Naive thymus-derived CD4-positive, alpha-beta T cell (primary cell): ENCODE measurements around the gene APLP2. TPM values are rescaled to one million over a fixed set of nuclear protein-coding genes. Genes with fewer than 3 reads are reported as not detected.
A peak's percentile ranks its signal among the peaks of the same experiment; 100 is the strongest.

Source experiments
- ATAC-seq: fragments of 150-1000 bp; cut with Tn5 transposase; 2 replicates; pipeline ENCODE4 v1.10.0; 2021; ENCODE audit warnings: mild to moderate bottlenecking, moderate library complexity
- CTCF ChIA-PET: fragments of 350-600 bp; sonication (Branson Sonifier 250); formaldehyde crosslinking; loops from one replicate; lab custom pipeline; 2021; ENCODE audit warnings: antibody characterized with exemption; lab: Charles Lee
- POLR2A ChIA-PET: fragments of 350-600 bp; sonication (Branson Sonifier 250); formaldehyde crosslinking; loops from one replicate; lab custom pipeline; 2021; ENCODE audit warnings: antibody characterized with exemption, inconsistent platforms; lab: Charles Lee
- DNase-seq, 9 donors: peaks; one replicate each; pipeline versions ENCODE4 v3.0.0 to v3.0.0-alpha.2; 2020 to 2022; ENCODE audit warnings: mixed read lengths in 1 of 9
- H3K27ac ChIP-seq: one replicate; pipeline ENCODE4 v1.7.0; 2013; ENCODE audit warnings: mild to moderate bottlenecking, low read depth, low read length, moderate library complexity
- H3K27me3 ChIP-seq, 2 donors: one replicate each; pipeline ENCODE4 v1.7.0; 2013; ENCODE audit warnings: low read length in 2 of 2, mild to moderate bottlenecking in 2 of 2, moderate library complexity in 2 of 2; ENCODE audit not compliant: control insufficient read depth in 2 of 2, insufficient read depth in 2 of 2
- H3K36me3 ChIP-seq, 3 experiments: 1 replicate in 2 of 3; 2 replicates in 1 of 3; pipeline ENCODE4 v1.7.0; 2013; ENCODE audit warnings: low read length in 3 of 3, mild to moderate bottlenecking in 3 of 3, moderate library complexity in 1 of 3; ENCODE audit not compliant: insufficient read depth in 3 of 3, control insufficient read depth in 2 of 3
- H3K4me1 ChIP-seq, 2 donors: one replicate each; pipeline ENCODE4 v1.7.0; 2013; ENCODE audit warnings: low read length in 2 of 2, mild to moderate bottlenecking in 2 of 2, moderate library complexity in 1 of 2; ENCODE audit not compliant: control insufficient read depth in 2 of 2, insufficient read depth in 2 of 2
- H3K4me3 ChIP-seq: 2 replicates; pipeline ENCODE4 v1.7.0; 2013; ENCODE audit warnings: mild to moderate bottlenecking, low read length
- H3K9me3 ChIP-seq, 3 experiments: 1 replicate in 2 of 3; 2 replicates in 1 of 3; pipeline ENCODE4 v1.7.0; 2013; ENCODE audit warnings: low read length in 3 of 3; ENCODE audit not compliant: control insufficient read depth in 2 of 3
- H3K27ac Mint-ChIP-seq, 9 donors: one replicate each; pipeline ENCODE4 v1.8.0; 2020 to 2022; ENCODE audit warnings: mixed read lengths in 9 of 9, mild to moderate bottlenecking in 8 of 9, moderate library complexity in 5 of 9, inconsistent platforms in 2 of 9
- H3K27me3 Mint-ChIP-seq, 5 donors: one replicate each; pipeline ENCODE4 v1.8.0; 2021 to 2022; ENCODE audit warnings: mixed read lengths in 5 of 5, mild to moderate bottlenecking in 1 of 5
- H3K36me3 Mint-ChIP-seq, 5 donors: one replicate each; pipeline ENCODE4 v1.8.0; 2020 to 2022; ENCODE audit warnings: mixed read lengths in 5 of 5, mild to moderate bottlenecking in 3 of 5, inconsistent platforms in 1 of 5
- H3K4me1 Mint-ChIP-seq, 7 donors: one replicate each; pipeline ENCODE4 v1.8.0; 2020 to 2022; ENCODE audit warnings: mixed read lengths in 7 of 7, mild to moderate bottlenecking in 3 of 7, inconsistent platforms in 1 of 7
- H3K4me3 Mint-ChIP-seq, 10 donors: one replicate each; pipeline ENCODE4 v1.8.0; 2020 to 2022; ENCODE audit warnings: mild to moderate bottlenecking in 10 of 10, mixed read lengths in 10 of 10, moderate library complexity in 6 of 10, inconsistent platforms in 2 of 10
- H3K9me3 Mint-ChIP-seq, 11 donors: one replicate each; pipeline ENCODE4 v1.8.0; 2020 to 2022; ENCODE audit warnings: mixed read lengths in 11 of 11, mild to moderate bottlenecking in 4 of 11, inconsistent platforms in 1 of 11, moderate library complexity in 1 of 11
- intact Hi-C, 2 donors: fragments of 100-400 bp; cut with micrococcal nuclease; formaldehyde crosslinking; loops; one replicate each; pipeline ENCODE4 v1.15.1; 2023
- polyA plus RNA-seq, 2 donors: library from polyadenylated mRNA; unstranded; fragments of 300-500 nt; fragmentation: Illumina TruSeq; gene quantifications; one replicate each; pipeline ENCODE4 v1.2.3, GENCODE V29; 2021
- total RNA-seq, 6 experiments: library from RNA in 5 of 6; stranded (reverse) in 5 of 6; gene quantifications; 1 replicate in 5 of 6; 2 replicates in 1 of 6; pipeline ENCODE4 v1.2.3 and lab custom pipeline; 2021 to 2026

Gene APLP2
- total and polyA plus RNA-seq, 7 experiments from 2014 or later: 26.6 to 172 (median 46.3) TPM

- Histone ChIP-seq H3K4me1 (peaks cover 0 to 4% of the 10 kb centered on the region in 2 donors), H3K36me3 (no peaks in the 10 kb centered on the region), H3K9me3 (no peaks in the 10 kb centered on the region), H3K27me3 (peaks cover 0 to 5% of the 10 kb centered on the region in 2 donors), H3K4me3 (no peak overlapping the region), H3K27ac (no peak overlapping the region)
- DNase-seq: no peak
- peaks cover 53 to 77% (median 64%) of the 10 kb centered on the region in 5 donors for H3K27me3 Mint-ChIP-seq
- CTCF ChIA-PET: no interaction called here
- POLR2A ChIA-PET: no interaction called here
- H3K9me3 Mint-ChIP-seq: no peaks in the 10 kb centered on the region
- ATAC-seq: peak; percentile 49
- H3K4me3 Mint-ChIP-seq: no peak overlapping the region
- H3K36me3 Mint-ChIP-seq: no peaks in the 10 kb centered on the region
- intact Hi-C loops: no loop called here
- H3K4me1 Mint-ChIP-seq: peaks cover 4 to 22% (median 17%) of the 10 kb centered on the region in 7 donors
- no peak overlapping the region for H3K27ac Mint-ChIP-seq
These were observed 93.9 kb downstream of the APLP2 start for GRCh38 chr11:130163346-130164220.

- H3K4me3 Mint-ChIP-seq: no peak overlapping the region
- ChIA-PET POLR2A (no interaction called here), CTCF (no interaction called here)
- ATAC-seq (no peak), DNase-seq (no peak)
- peaks cover 0 to 5% of the 10 kb centered on the region in 2 donors for H3K27me3 ChIP-seq
- intact Hi-C loops: no loop called here
- H3K4me3 ChIP-seq: no peak overlapping the region
- H3K4me1 Mint-ChIP-seq: peaks cover 4 to 16% (median 12%) of the 10 kb centered on the region in 7 donors
- no peak overlapping the region for H3K27ac ChIP-seq
- H3K9me3 ChIP-seq: no peaks in the 10 kb centered on the region
- no peaks in the 10 kb centered on the region for H3K9me3 Mint-ChIP-seq
- H3K36me3 ChIP-seq: no peaks in the 10 kb centered on the region
- H3K27me3 Mint-ChIP-seq: peaks cover 46 to 71% (median 60%) of the 10 kb centered on the region in 5 donors
- H3K27ac Mint-ChIP-seq: no peak overlapping the region
- H3K4me1 ChIP-seq: peaks cover 0 to 4% of the 10 kb centered on the region in 2 donors
- H3K36me3 Mint-ChIP-seq: no peaks in the 10 kb centered on the region
These were observed 94.5 kb downstream of the APLP2 start for GRCh38 chr11:130164221-130164570.

- Histone ChIP-seq H3K27me3 (peaks cover 0 to 5% of the 10 kb centered on the region in 2 donors), H3K36me3 (no peaks in the 10 kb centered on the region), H3K4me1 (peaks cover 0 to under 1% of the 10 kb centered on the region in 2 donors), H3K4me3 (no peak overlapping the region), H3K27ac (no peak overlapping the region), H3K9me3 (no peaks in the 10 kb centered on the region)
- ChIA-PET POLR2A (no interaction called here), CTCF (no interaction called here)
- no peak for DNase-seq
- Mint-ChIP-seq H3K4me3 (no peak overlapping the region), H3K36me3 (no peaks in the 10 kb centered on the region), H3K27ac (no peak overlapping the region), H3K4me1 (peaks cover 0 to 7% (median 6%) of the 10 kb centered on the region in 7 donors), H3K27me3 (peaks cover 42 to 66% (median 60%) of the 10 kb centered on the region in 5 donors), H3K9me3 (no peaks in the 10 kb centered on the region)
- intact Hi-C loops: no loop called here
- ATAC-seq: peak; percentile 68
These were observed 96.1 kb downstream of the APLP2 start for GRCh38 chr11:130165601-130166456.

DNA sequence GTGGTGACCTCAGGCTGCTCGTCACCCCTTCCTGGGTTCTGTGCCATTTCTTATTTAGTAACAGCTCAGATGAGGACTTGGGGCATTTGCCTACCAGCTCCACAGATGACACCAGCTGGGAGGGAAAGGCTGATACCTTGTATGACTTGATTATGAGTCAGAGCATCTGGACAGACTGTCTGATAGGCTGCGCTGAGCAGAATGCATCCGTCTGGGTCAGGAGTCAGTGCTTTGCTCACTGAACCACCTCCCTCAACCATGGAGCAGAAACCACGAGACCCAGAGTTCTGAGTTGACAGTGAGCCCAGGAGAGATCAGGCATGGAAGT is 96.7 kb downstream of the APLP2 start:
- CTCF ChIA-PET: no interaction called here
- H3K4me1 ChIP-seq: no peaks in the 10 kb centered on the region

GRCh38 chr11:130167146-130167545 is 97.5 kb downstream of the APLP2 start:
- ATAC-seq: no peak
- H3K27ac Mint-ChIP-seq: no peak overlapping the region
- H3K9me3 ChIP-seq: no peaks in the 10 kb centered on the region
- peaks cover 30 to 52% (median 49%) of the 10 kb centered on the region in 5 donors for H3K27me3 Mint-ChIP-seq
- H3K9me3 Mint-ChIP-seq: no peaks in the 10 kb centered on the region
- ChIA-PET CTCF (no interaction called here), POLR2A (no interaction called here)
- H3K27me3 ChIP-seq: peaks cover 0 to 5% of the 10 kb centered on the region in 2 donors
- DNase-seq: no peak
- no peak overlapping the region for H3K4me3 Mint-ChIP-seq
- no peak overlapping the region for H3K27ac ChIP-seq
- H3K4me3 ChIP-seq: no peak overlapping the region
- H3K36me3 ChIP-seq: no peaks in the 10 kb centered on the region
- H3K4me1 ChIP-seq: no peaks in the 10 kb centered on the region
- peaks cover 0 to 4% (median 0%) of the 10 kb centered on the region in 7 donors for H3K4me1 Mint-ChIP-seq
- intact Hi-C loops: no loop called here
- H3K36me3 Mint-ChIP-seq: no peaks in the 10 kb centered on the region

More for the DNA sequence above, 96.7 kb downstream of the APLP2 start:
- no peak overlapping the region for H3K4me3 Mint-ChIP-seq
- H3K4me3 ChIP-seq: no peak overlapping the region
- H3K36me3 ChIP-seq: no peaks in the 10 kb centered on the region
- intact Hi-C loops: no loop called here
- H3K9me3 ChIP-seq: no peaks in the 10 kb centered on the region
- no peak overlapping the region for H3K27ac Mint-ChIP-seq
- POLR2A ChIA-PET: no interaction called here
- peaks cover 0 to 5% of the 10 kb centered on the region in 2 donors for H3K27me3 ChIP-seq
- ATAC-seq: peak; percentile 48
- H3K36me3 Mint-ChIP-seq: no peaks in the 10 kb centered on the region
- H3K27ac ChIP-seq: no peak overlapping the region
- peaks cover 0 to 6% (median 4%) of the 10 kb centered on the region in 7 donors for H3K4me1 Mint-ChIP-seq
- no peak for DNase-seq
- peaks cover 36 to 60% (median 56%) of the 10 kb centered on the region in 5 donors for H3K27me3 Mint-ChIP-seq
- no peaks in the 10 kb centered on the region for H3K9me3 Mint-ChIP-seq

- Mint-ChIP-seq H3K27me3 (peaks cover 20 to 44% (median 40%) of the 10 kb centered on the region in 5 donors), H3K4me1 (peaks cover 0 to 4% (median 0%) of the 10 kb centered on the region in 7 donors), H3K36me3 (no peaks in the 10 kb centered on the region), H3K9me3 (no peaks in the 10 kb centered on the region), H3K4me3 (no peak overlapping the region), H3K27ac (peak overlapping the region in 1 of 9 donors; percentile 27)
- ATAC-seq: no peak
- intact Hi-C loops: no loop called here
- H3K27ac ChIP-seq: no peak overlapping the region
- H3K9me3 ChIP-seq: no peaks in the 10 kb centered on the region
- DNase-seq: no peak
- POLR2A ChIA-PET: no interaction called here
- no peaks in the 10 kb centered on the region for H3K27me3 ChIP-seq
- H3K4me3 ChIP-seq: no peak overlapping the region
- CTCF ChIA-PET: no interaction called here
- no peaks in the 10 kb centered on the region for H3K36me3 ChIP-seq
- no peaks in the 10 kb centered on the region for H3K4me1 ChIP-seq
These were observed 98.4 kb downstream of the APLP2 start for GRCh38 chr11:130168105-130168504.
